HG03025 (cell line): ENCODE data around the gene ESRRB.

ENCODE experiments used
- ATAC-seq: cut with Tn5 transposase; IDR thresholded peaks from one replicate; pipeline ENCODE4 v1.9.1; 2021; ENCODE audit warnings: mild to moderate bottlenecking, moderate library complexity; ENCODE audit not compliant: unreplicated experiment, low FRiP score

Gene ESRRB

DNA sequence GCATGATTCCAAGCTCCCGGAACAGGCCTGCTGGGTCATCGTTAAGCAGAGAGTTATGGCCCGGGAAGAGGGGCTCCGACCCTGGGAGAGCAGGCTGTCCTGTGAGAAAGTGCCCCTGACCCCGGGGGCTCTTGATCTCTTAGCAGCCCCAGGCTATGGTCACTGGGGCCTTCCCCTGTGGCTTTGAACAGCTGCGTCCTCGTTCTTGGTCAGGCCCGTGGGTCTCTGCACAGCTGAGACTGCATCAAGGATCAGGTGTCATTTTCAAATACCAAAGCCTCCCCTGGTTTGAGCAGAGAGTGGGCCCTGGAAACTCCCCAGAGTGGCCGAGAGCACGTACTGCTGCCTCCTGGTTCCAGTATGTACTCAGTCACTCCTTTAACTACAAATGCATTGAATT is 114.8 kb downstream of the ESRRB start:
- no peak for ATAC-seq

DNA sequence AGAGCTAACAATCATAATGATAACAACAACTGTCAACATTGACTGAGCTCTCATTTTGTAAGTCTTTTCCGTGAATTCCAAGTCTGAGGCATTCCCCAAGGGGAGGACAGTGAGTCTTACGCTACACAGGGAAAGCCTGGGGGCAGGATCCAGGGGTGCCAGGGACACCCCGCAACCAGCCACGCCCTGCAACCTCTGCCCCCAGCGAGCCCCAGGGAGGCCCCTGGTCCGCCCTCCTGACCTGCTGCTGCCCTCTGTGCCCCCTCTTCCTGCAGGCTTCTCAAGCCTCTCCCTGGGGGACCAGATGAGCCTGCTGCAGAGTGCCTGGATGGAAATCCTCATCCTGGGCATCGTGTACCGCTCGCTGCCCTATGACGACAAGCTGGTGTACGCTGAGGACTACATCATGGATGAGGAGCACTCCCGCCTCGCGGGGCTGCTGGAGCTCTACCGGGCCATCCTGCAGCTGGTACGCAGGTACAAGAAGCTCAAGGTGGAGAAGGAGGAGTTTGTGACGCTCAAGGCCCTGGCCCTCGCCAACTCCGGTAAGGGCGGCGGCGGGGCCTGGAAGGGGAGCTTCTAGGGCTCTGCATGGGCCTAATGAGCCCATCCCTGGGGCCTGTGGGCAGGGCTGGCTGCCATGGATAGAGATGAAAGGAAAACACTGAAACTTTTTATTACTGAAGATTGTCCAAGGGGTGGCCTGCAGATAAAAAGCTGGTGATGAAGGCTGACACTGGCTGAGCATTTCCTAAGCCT is 115.4 kb downstream of the ESRRB start:
- no peak for ATAC-seq

DNA sequence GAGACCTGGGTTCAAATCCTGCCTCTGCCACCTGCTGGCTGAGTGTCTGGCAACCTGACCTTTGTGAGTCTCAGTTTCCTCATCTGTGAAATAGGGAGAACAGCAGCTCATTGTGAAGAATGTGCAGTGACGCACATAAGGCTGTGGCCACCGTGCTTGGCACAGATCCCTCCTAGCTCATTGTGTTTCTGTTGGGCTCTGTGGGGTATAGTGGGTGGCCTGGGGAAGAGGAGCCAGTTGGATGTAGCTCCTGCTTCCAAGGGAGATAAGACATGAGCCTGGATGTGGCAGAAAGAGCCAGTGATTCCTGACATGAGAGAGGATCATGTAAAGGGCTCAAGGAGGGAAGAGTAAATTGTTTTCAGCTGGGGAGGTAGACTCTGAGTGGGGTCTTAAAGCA is 120.0 kb downstream of the ESRRB start:
- no peak for ATAC-seq

DNA sequence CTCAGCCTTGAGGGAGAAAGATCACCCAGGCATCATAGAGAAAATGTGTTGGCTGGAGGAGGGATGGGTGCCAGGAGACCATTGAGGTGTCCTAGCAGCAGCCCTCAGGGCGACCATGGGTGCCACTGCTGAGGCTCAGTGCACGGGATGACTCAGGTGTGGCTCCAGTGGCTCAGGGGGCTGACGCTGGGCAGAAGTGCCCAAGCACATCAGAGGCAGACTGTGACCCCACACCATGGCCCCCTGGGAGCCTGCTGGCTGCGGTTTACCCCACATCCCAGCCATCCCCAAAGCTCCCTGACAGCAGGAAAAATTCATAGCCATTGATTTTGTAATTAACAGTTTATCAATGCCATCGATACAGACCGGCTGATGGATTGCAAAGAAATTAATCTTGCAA is 120.7 kb downstream of the ESRRB start:
- ATAC-seq = no peak

DNA sequence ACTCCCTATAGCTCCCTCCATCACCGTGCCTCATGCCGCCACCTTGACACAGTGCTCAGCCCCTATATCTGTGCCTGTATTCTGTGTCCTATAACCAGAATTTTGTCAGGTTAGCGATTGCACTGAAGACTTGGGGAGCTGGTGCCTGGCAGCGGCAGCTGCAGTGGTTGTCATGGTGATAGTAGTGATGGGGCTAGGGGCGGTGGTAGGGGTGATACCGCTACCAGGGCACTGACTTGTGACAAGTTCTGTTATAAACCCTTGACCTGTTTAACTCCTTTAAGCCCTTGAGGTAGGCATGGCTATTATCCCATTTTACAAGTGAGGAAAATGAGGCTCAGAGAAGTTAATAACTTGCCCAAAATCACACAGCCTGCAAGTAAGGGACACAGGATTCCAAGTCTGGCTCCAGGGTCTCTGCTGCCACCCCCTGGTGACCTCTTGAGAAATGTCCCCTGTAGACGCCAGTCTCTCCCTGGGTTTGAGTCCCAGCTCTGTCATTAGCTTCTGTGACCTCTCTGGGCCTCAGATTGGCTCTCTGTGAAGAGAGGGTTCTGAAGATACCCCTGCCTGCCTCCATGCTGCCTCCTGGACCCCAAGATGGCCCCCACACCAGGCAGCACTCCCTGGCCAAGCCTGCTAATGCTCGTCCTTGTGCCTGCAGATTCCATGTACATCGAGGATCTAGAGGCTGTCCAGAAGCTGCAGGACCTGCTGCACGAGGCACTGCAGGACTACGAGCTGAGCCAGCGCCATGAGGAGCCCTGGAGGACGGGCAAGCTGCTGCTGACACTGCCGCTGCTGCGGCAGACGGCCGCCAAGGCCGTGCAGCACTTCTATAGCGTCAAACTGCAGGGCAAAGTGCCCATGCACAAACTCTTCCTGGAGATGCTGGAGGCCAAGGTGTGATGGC is 121.9 kb downstream of the ESRRB start:
- no peak for ATAC-seq

DNA sequence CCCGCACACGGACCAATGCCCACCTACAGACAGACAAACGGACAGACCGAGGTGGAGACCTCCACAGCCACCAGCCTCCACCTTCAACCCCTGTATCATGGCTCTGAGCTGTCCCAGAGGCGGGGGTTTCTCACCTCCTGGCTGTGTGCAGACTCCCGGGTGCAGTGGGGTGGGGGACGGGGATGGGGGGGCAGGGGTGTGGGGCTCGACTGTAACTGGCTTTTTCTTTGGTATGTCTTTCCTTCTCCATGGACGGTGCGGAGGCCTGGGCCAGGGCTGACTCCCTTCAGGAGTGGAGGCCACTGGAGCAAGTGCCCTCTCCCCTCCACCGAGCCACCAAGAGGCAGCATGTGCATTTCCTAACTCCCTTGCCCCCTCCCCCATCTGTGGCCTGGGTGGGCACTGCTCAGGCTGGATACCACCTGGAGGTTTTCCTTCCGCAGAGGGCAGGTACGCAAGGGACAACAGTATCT is 122.6 kb downstream of the ESRRB start:
- no peak for ATAC-seq

DNA sequence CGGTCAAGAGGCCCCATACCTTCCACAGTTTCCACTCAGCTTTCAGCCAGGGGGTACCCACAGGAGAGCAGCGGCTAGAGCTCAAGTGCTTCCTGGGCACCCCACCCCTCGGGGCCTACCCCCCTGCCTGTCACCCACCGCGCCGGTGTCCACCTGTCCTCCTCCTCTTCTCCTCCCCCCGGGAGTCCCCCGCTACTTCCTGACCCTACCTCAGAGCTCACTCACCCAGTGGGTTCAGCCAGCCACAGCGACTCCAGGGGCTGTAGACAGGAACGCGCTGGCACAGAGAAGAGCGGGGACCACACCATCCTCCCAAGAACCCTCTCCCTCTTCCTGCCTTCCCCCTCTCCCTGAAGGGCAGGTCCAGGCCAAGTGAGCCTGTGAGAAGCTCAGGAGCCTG is 123.0 kb downstream of the ESRRB start:
- ATAC-seq = no peak

DNA sequence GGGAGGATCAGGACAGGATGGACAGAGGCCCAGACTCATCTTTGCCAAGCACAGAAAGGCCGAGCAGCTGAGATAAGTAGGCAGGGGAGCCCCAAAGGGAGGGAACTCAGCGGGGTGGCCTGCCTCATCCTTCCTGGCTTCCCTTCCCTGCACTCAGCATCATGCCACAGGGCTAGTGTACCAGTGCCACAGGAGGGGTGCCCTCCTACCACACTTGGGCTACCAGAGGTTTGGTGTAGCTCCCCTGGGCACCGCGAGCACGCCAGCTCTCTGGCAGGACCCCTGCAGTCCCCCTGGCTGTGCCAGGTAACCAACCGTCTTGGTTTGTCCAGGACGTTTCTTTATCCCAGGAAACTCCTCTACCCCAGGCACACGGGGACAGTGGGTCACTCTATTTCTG is 123.5 kb downstream of the ESRRB start:
- no peak for ATAC-seq

DNA sequence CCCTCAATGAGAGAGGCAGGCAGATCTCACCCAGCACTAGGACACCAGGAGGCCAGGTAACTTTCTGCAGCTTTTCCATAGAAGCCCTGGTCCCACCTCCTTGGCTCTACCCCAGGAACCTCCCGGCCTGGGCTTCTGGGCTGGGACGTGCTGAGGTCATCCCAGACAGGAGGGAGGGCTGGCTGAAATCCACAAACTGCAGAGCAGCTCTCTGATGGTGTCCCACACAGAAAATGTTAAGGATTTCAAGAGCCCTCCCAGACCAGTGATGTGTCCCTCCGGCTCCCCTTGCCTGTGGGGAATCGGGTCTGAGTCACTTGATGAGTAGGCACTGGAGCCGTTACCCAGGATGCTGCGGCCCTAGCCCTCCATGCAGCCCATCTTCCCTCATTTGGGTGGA is 124.1 kb downstream of the ESRRB start:
- ATAC-seq = no peak

DNA sequence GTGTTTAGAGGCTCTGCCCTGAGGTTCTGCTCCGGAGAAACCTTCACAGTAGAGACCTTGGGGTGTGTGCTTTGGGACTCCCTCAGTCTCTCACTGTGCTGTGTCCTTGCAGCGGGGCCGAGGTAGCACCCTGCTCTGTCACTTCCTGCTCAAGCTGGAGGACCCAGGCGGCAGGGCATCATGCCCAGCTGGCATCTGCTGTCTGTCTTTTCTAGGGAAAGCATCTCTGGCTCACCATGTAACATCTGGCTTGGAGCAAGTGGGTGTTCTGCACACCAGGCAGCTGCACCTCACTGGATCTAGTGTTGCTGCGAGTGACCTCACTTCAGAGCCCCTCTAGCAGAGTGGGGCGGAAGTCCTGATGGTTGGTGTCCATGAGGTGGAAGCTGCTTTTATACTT is 124.5 kb downstream of the ESRRB start:
- no peak for ATAC-seq

DNA sequence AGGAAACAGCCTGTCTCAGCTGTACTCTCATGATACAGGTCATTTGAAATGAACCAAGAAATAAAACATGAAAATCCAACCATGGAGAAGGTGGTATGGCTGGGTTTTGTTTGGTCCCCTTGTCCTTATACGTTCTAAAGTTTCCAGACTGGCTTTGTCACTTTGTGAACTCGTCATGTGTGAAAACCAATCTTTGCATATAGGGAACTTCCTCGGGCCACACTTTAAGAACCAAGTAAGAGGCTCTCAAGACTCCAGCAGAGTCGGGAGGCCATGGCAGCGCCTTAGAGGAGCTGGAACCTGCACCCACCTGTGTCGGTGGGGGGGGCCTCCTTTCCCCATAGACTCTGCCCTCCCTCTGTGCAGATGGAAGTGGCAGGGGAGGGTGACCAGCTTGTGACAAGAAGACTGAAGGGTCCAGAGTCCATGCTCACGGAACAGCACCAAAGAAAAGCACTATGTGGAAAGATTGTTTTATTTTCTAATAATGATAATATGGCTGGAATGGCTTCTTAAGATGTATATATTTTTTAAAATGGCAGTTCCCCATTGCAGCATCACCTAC is 125.3 kb downstream of the ESRRB start:
- ATAC-seq = no peak

DNA sequence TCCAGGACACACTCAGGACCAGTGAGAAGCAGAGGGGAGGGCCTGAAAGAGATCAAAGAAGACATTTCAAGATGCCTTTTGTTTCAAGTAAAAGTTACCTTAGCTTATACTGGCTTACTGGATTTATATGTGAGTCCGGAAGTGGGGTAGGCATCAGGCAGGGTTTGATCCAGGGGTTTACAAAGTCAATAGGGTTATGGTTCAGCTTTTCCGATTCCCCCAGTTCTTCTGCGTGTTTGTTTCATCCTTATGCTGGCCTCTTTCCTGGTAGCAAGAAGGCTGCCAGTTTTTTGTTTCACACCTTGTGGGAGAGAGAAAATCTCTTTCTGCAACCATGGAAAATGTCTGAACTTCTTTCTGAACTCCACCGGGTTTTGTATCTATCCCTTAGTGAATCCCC is 126.3 kb downstream of the ESRRB start:
- ATAC-seq = no peak

DNA sequence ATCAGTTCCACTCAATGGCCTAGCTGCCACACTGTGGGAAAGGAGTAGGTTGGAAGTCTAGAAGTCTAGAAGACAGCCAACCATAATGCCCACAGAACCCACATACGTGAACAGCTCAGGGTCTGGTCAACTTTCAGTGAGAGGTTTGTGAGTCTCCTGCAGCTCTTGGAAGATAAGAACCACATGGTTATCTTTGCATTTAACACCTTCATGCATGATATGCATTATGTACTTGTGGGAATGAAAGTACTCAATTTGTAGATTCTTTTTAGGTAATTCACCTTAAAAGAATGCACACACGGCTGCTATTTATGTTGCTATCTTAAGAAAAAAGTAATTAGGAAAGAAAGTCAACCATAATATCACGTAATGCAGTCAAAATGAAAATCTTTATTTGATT is 126.7 kb downstream of the ESRRB start:
- ATAC-seq = no peak

DNA sequence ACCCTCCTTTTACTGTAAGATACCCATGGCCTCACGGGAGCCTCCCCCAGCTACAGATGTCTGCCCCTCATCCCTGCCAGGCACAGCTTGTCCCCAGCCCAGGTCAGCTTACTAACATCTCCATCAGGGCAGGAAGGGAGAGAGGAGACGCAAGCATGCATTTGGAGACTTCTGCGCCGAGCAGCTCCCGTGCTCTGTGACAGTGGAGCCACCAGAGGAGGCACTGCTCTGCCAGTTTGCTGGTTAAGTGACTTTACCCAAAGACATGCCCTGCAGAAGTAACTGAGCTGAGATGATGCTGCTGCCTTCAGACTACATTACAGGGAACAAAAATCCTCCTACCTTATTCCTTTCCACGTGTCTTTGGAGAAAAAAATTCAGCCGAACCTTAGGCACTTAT is 133.4 kb downstream of the ESRRB start:
- no peak for ATAC-seq

DNA sequence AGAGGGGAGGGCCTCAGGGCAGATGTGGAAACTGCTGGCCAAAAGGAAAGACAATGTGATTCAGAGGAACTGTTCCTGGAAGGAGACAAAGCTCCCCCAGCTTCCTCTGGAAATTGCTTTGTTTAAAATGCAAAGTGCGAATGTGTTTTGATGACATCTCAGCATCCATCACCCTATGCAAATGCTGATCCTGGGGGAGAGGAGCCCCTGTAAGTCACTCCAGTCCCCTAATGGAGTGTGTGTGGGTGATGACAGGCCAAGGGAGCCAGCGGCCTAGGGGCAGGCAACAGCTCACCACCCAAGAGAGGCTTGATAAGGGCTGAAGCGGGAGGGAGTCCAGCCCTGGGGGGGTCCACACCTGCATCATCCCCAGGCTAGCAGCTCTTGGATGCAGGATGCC is 134.2 kb downstream of the ESRRB start:
- ATAC-seq = no peak

DNA sequence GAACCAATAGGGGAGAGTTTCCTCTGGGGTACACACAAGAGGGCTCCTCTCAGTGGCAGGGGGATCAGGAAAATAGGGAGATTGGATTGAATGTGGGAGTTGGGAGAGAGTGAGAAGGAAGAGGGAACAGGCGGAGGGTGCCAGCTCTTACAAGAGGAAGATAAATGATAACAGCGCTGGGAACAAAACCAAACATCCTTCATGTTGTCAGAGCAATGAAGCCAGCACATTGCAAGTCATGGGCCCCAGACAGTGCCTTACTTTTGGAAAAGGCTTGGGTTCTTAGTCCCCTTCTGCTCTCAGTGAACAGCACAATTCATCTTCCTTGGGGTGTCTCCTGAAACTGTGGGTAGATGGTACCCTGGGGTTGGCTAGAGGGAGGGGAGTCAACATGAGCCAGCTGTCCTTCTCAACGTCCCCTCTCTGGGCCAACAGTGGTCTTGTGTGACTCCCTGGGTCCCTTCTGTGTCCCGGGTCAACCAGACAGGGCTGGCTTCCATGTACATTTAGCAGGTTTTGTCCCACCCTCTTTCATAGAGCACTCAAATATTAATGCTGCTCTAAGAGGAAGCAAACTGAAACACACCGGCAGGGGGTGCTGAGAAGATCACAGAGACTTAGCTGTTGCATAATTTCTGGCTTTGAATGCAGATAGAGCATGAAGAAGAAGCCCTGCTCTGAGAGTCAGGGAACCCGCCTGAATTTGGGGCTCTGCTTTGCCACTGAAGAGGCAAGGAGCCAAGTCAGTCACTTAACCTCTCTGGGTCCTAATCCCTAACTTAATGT is 138.5 kb downstream of the ESRRB start:
- no peak for ATAC-seq

DNA sequence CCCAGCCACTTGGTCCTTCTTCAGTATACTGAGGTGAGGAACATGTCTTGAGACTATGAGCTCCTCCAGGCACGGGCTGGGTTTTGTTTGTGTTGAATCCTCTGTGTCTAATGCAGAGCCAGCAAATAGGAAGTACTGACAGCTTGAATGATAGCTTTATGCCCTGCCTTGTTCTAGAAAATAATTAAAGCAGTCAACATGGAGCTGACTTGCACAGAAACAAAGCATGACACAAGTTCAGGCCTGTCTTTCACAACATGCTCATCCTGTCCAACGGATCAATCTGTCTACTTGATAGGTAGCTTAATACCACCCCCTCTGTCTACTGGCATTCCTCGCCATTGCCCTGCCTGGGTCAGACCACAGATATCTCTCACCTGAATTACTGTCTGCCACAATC is 140.9 kb downstream of the ESRRB start:
- ATAC-seq = no peak

DNA sequence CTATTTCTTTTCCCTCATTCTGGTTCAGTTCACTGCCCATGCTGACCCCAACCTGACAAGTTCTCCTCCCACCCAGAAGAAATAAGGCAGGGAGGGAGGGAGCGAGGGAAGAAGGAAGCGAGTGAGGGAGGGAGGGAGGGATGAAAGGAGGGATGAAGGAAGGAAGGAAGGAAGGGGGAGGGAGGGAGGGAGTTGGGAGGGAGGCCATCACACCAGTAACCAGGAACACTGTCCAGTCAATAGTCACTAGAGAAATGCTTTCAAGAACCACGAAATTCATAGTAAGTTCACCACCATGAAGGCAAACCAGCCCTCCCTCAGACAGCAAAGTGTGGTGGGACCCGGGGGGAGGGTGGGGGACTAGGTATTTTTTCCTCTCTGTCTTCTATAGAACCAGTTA is 142.4 kb downstream of the ESRRB start:
- ATAC-seq = no peak

DNA sequence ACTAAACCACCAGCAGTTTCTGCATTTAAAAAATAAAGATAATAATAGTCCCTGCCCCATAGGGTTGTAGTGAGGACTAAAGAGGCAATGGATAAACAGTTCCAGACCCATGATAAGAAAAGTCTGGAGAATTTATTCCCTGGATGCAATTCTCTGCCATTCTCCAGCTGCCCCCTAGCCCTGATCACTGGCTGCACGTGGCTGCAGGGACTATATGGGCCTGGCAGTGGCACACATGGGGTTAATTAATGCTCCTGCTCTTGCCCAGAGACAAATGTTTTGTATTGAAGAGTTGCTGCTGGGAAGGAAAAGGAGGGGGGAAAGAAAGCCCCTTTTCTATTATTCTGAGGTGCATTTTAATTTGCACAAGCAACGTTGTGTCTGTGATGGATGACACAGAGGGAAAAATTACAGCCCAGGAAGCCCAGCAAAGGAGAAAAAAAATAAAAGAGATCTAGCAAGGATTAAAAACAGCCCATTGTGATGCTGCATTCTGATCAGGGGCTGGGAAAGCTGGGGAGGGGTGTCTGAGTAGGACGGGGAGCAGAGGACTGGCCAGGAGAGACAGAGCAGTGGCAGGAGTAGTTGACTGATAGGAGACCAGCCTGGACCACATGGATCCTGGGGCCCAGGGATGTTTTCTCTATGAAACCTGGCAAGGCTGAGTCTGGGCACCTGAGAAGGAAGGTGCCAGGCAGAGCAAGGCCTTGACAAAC is 149.3 kb downstream of the ESRRB start:
- no peak for ATAC-seq

DNA sequence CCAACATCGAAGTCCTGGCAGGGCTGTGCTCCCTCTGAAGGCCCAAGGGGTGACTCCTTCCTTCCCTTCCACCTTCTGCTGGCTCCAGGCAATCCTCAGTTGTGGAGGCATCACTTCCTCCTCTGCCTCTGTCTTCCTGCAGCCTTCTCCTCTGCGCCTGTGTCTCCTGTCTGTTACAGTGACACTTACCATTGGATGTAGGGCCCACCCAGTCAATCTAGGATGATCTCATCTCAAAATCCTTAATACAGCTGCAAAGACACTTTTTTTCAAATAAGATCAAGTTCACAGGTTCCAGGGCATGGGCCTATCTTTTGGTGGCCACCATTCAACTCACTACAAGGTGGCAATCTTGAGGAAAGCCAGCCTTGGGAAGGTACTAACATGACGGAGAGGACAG is 155.1 kb downstream of the ESRRB start:
- ATAC-seq = no peak
